Right hindlimb (tissue), 1 donor: Measurements from ENCODE around the gene COQ8A.
"Not testable (repeated sequence)": the region's sequence is repeated elsewhere in the genome, so short reads cannot be mapped to it uniquely, and the experiment has no call there.

ENCODE experiments used
- DNase-seq: peaks from one replicate; pipeline ENCODE4 v3.0.0-alpha.2; 2018

The COQ8A gene

DNA sequence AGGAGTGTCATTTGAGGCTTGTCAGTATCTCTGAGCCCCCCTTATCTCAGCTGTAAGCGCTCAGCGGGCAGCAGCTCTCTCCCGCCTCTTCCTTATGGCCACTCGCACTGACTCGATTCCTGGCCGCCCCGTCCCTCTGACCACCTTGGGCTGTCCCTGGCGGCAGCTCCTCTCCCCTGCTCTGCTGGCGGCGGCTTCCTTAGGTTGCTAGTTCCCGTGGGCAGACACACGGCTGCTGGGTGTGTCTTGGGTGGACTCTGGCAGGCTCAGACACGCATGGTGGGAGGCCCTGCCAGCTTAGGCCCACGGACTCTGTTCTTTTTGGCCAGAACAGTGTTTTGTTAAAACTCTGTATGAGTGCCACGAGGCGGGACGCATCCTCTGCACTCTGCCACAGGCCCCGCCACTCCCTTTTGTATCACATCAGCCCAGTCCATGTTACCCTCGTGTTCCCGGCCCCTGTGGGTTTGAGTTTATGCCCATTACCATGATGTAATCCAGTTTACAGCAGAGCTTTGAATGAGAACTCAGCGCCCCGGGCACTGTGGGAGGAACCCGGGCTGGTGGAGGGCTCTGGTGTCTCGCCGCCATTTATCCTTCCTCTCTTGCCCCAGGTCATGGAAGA is 45.9 kb downstream of the COQ8A start:
- DNase-seq = no peak

DNA sequence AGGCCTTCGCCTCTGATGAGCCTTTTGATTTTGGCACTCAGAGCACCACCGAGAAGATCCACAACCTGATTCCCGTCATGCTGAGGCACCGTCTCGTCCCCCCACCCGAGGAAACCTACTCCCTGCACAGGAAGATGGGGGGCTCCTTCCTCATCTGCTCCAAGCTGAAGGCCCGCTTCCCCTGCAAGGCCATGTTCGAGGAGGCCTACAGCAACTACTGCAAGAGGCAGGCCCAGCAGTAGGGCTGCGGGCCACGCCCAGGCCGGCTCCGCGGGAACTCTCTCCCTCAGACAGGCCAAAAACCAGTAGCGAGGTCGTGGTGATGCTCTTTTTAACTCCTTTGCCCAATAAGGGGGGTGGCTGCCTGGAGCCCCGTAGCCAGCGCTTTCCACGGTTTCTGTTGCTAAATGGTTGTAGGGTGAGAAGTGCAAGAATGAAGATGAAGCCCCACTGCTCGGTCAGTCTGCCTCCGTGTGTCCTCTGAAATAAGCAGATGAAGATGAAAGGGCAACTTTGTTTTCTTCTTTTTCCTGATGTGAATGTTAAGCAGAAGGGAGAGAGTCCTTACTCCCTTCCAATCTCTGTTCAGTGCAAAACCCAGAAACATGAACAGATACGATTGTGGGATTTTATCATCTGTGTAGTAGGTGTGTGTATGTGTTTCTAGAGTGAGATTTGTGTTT is 46.5 kb downstream of the COQ8A start:
- no peak for DNase-seq

GRCh38 chr1:226987179-226987536 is 47.1 kb downstream of the COQ8A start:
- DNase-seq = no peak

- no peak for DNase-seq
Observed at GRCh38 chr1:226987623-226988333, 47.7 kb downstream of the COQ8A start.

- DNase-seq = no peak
Observed at GRCh38 chr1:226988334-226988666, 48.2 kb downstream of the COQ8A start.

DNA sequence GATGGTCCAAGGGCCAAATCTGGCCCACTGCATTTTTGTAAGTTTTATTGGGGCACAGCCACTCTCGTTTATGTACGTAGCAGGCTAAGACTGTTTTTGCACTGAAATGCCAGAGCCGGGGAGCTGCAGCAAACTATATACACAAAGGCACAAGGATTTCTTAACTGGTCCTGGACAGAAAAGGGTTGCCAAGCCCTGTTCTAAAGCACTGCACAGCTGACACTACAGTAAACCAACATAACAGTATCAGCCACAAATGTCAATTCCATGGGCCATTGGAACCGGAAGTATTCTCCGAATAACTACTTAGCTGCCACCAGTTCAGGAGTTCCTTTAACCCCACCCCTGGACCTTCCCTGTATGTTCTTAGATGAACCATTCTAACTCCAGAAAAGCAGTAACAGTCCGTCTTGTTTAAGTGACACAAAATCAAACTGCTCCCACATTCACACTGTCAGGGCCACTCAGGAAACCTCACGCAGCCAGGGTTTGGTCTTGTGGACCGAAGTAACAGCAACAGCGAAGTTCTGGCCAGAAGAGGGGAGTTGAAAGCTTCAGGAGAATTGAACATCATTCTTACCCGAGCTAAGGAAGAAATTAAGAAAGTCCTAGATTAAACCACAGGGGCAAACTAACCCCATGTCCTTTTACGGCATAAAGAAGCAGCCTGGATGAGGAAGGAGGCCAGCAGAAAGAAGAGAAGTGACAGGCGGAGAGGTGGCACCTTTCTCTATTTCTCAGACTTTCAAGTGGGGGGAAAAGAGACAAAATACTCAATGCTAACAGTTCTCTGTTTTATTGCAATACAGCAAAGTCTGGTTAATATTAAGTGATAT is 49.2 kb downstream of the COQ8A start:
- no peak for DNase-seq

GRCh38 chr1:226990133-226990716 is 50.1 kb downstream of the COQ8A start:
- DNase-seq = no peak

DNA sequence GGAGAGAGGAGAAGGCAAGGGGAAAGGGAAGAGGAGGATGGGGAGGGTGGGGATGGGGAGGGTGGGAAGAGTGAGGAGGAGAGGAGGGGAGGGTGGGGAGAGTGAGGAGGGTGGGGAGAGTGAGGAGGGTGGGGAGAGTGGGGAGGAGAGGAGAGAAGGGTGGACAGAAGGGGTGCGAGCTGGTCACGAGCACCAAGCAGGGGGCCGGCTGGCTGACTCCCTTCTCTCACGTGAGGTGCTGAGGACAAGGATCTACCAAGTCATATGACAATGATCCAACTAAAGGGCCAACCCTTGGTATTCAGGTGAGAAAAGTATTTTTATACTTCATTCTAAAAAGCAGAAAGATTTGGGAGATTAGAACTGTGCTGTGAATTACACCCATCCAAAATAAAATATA is 51.8 kb downstream of the COQ8A start:
- no peak for DNase-seq

GRCh38 chr1:226993814-226994585 is 53.9 kb downstream of the COQ8A start:
- no peak for DNase-seq

DNA sequence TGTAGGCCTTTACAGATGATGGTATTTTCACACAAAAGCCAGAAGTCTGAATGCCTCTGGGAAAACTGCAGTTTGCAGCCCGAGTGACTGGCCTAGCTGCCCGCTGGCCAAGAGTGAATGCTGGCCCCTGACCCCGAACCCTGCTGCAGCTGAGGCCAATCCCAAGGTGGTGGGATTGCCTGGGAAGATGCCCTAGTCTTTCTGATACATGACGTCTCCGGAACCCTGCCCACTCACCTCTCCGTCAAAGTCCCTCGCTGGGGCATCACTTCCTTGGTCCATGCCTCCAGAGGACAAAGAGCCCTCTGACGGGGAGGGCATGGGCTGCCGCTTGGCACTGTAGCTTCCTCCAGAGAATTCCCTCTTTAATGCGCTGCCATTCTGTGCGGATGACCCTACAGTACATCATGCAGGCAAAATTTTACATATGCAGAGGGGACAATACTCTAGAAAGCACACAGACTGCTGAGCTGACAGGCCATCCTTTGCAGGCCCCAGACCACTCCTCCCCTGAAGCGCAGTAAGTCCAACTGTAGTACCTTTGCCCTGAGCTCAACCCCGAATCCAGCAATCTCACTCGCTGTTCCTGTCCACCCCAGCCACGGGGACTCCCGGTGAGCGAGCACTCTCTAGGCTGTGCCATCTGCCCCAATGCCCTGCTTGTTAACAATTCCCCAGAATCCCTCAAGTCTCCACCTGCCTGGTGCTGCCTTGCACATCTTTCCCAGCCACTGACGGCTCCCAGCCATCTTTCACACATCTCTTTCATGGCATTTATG is 54.7 kb downstream of the COQ8A start:
- no peak for DNase-seq

DNA sequence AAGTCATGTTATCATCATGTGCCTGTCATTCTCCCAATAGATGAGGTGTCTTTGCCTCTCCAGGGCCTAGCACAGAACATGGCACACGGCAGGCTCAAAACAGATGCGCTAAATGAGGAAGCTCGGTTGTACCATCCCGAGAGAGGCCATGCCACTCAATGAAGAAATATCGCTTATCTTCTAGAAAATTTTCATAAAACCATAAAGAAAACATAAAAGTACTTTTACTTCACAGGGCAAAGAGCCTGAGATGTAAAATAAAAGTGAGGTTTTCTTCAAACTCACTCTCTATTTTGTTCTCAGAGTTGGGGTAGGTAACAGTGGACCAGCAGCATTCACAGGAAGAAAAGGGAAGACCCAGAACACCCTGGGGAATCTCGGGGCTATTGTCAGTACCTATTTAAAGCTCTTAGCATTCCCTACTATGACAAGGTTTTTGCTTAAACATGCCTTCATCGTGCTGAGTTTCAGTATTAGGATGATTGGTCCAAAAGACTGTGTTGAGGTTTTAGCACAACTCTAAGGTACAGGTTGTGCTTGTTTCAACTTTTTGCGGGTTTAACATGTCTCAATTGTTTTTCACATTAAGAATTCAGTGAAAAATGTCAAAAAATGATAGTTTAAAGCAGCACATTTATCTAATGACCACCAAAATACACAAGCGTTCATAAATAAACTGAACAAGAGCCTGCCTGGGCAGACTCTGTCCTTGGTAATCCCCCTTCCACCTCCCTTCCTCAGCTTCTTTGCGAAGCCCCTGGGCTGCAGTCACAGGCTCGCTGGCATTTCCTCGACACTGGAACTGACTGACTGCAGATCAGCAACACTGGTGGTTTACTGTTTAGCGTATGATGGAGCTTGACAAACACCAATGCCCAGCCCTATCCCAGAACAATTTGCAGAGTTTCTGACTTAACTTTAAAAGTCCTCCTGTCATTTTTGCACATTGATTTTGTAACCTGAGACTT is 55.6 kb downstream of the COQ8A start:
- DNase-seq = no peak

DNA sequence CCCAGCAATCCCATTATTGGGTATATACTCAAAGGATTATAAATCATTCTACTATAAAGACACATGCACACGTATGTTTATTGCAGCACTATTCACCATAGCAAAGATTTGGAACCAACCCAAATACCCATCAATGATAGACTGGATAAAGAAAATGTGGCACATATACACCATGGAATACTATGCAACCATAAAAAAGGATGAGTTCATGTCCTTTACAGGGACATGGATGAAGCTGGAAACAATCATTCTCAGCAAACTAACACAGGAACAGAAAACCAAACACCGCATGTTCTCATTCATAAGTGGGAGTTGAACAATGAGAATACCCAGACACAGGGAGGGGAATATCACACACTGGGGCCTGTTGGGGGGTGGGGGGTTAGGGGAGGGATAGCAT is 59.5 kb downstream of the COQ8A start:
- not testable (repeated sequence) for DNase-seq

GRCh38 chr1:227002531-227003049 is 62.5 kb downstream of the COQ8A start:
- no peak for DNase-seq

GRCh38 chr1:227003165-227003564 is 63.1 kb downstream of the COQ8A start:
- DNase-seq = no peak

- no peak for DNase-seq
Observed at GRCh38 chr1:227004796-227005195, 64.7 kb downstream of the COQ8A start.

DNA sequence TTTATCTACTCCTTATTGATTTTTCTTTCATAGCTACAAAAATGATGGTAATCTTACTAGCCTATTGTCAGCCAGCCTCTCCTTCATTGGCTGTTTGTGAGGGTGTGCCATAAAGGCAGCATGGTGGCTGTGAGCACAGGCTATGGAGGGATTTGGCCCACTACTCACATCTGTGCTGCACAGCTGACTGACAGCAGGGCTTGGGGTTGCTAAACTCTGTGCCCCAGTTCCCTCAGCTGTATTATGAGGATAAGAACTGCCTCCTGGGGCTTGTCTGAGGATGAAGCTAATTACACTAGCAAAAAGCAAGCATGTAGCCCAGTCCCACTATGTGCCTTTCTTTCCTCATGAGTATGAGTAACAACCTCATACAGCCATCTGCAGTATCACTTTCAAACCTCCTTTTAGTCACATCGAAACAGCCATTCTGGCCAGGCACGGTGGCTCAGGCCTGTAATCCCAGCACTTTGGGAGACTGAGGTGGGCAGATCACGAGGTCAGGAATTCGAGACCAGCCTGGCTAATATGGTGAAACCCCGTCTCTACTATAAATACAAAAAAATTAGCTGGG is 66.2 kb downstream of the COQ8A start:
- DNase-seq = no peak

- no peak for DNase-seq
Observed at GRCh38 chr1:227009937-227010336, 69.8 kb downstream of the COQ8A start.

GRCh38 chr1:227010645-227011044 is 70.6 kb downstream of the COQ8A start:
- DNase-seq = no peak

DNA sequence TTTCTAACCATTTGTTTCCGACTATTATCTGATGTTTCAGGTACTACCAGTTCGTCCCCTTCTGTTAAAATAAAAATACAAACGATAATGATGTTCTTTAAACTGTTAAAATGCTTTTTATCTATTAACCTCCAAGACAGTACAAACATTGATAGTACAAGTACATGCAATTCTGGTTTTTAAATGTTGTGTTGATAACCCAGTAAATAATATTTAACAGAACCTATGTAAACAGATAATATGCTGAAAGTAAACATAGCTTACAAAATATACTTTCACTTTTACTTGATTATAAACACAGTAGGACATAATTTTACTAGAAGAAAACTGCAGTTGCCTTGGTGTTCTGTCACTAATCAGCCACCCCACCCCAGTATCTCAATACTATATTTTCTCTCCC is 76.9 kb downstream of the COQ8A start:
- DNase-seq = no peak

GRCh38 chr1:227032396-227032795 is 92.3 kb downstream of the COQ8A start:
- DNase-seq = no peak
